NCI-H1417 treated with DMSO at 0.1 percent for 48 hours (cell line): ENCODE measurements around the gene KRTAP5-3.

Experiments
- DNase-seq: peaks from one replicate; lab custom pipeline; 2025; lab: John Stamatoyannopoulos, UW

Gene KRTAP5-3

DNA sequence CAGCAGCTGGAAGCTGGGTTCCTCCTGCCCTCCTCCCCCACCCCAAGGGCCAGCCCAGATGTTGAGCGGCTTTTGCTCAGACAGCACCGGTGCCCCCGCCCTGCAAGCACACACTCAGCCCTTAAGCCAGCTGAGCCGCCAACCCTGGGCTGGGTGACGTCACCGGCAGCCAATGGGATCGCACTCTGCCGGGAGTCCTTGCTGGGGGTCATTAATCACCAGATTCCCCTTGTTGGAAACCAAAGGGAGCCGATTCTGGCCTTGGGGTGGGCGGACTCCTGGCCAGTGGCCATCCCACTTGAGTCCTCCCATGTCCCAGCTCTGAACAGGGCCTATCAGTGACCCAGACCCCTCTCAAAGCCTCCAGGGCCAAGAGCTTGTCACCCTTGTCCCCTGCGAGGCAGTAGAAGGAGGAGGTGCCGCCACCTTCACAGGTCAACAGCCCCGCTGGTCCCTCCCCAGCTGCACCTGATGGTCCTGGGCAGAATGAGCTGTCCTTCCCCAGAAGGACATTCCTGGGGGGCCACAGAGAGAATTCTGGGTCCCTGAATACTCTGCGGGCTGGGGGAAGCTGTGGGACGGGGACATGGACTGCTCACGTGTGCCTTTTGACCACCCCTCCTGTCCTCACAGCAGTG lies 43.6 kb downstream of the KRTAP5-3 start:
- DNase-seq: no peak

DNA sequence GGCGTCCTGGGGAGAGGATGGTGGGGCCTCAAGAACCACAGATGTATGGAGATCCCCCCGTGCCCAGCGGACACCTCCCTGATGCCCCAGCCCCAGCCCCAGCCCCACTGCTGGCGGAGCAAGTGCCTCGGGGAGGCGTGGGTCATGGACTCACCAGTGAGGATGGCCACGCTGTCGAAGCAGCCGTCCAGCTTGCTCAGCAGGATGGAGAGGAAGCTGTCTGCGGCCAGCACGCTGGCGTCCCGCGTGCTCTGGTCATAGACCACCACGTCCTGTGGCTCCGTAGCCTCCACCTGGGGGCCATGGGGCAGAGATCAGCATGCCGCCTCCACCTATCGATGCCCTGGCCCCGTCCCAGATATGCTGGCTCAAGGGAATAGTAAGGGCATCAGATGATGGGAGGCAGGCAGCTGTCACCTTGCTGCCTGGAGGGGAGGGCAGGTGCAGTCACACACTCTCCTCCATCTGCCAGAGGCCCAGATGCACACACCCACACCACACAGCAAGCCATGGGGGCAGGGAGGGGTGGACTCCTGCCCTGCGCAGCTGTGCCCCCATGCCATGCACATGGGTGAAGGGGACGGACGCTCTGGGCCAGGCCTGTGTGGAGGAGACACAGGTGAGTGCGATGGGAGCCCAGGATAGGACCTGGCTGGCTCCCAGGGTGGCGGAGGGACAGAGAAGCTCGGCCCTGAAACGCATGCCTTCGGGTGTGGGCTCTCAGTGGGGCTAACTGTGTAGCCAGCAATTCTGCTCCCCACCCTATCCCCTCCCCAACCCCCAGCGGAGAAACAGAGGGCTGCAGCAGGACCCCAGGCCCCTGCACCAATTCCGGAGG lies 44.3 kb downstream of the KRTAP5-3 start:
- no peak for DNase-seq

DNA sequence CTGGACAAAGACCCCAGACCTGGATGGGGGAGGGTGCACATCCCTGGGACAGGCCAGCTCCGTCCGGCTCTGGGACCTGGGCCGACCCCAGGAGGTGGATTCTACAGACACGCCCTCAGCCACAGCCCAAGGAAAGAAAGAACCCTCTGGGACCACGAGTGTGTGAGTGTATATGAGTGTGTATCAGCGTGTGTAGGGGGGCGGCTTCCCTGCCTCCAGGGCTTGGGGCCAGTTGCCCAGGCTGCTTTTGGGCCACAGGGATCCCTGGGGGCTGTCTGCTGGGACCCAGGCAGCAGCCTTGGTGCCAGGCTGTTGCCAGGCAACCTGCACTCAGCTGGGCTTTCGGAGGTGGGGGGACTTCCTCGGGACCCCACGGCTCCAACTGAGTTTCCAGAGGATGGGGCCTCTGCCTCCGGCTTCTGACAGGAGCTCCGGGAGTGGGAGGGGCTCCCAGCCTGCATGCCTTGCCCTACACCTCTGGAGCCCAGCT lies 45.1 kb downstream of the KRTAP5-3 start:
- no peak for DNase-seq

DNA sequence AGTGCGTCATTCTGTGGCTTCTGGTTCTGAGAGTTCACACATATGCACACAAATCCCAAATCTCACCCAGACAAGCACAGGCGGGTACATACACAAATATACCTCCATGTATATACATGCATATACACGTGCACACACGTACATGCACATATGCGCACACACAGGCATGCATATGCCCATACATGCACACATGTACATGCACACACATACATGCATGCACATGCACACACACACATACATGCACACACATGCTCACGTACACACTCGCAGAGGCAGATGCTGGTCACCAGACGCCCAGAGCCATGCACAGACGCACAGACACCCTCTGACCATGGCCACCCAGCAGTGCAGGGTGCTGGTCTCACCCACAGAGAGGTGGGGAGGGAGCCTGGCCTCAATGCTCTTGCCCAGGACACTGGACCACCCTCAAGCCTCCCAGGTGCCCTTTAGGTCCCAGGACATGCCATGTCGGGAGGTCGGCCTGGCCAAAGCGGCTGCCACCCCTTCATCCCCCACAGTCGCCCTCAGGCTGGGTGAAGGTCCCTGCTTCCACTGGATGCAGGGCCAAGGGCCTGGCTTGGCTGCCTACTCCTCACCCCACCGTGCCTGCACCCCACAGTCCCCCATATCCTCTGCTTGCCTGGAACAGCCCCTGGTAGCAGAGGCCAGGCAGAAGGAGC lies 45.7 kb downstream of the KRTAP5-3 start:
- DNase-seq: no peak

DNA sequence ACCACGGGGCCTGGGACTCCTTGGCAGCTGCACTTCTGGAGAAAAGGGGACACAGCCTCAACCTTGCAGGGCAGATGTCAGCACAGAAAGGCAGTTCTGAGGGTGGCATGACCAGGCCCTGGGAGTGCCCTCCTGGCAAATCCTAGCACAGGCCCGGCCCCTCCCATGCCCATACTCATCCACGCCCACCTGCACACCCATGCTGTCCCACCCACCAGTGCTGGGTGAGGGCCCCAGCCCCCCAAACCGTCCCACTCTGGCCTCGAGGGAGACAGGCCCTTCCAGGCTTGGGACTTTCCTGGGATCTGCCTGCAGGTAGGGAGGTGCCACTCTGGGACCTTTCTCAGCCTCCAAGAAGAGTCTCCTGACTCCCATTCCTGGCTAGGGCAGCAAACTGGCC lies 46.3 kb downstream of the KRTAP5-3 start:
- DNase-seq: no peak

DNA sequence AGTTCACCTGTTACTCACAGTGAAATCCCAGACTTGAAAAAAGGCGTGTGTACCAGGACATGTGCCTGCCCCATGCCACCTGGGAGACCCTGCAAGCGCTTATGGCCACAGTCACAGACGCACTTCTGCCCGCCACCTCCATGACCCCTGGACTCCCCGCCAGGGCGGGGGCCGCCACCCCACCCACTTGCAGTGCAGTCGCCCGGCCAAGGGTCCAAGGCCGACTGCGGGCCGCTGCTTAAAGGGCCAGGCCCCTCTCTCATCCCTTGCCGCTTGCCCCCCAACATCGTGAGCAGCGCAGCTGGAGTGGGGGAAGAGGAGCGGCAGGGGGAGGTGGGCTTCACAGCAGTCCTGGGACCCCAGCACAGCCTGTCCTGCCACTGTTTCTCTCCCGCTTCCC lies 47.0 kb downstream of the KRTAP5-3 start:
- no peak for DNase-seq

DNA sequence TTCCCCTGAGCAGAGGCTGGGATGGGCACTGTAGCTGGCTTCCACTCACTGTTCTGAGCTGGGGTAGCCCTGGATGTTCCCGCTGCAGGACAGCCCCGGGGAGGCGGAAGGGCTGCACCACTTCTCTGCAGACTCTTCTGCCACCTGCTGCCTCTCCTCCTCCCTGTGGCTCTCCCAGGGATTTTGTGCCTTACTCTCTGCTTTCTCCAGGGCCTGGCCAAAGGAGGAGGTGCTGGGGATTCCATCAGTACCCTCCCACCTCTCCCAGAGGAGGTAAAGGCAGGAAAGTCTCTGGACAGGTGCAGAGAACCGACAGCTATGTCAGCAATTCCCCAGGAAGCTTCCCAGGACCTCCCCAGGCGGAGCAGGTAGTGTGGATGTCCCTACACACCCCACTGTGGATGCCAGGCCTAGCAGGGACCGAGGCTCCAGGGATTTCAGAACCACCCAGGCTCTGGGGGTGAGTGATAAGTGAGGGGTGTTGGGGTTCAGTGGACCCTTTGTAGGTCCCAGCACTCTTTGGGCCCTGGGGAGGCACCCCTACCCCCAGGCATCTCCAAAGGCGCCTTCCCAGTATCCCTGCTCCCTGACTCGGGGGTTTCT lies 47.5 kb downstream of the KRTAP5-3 start:
- DNase-seq: no peak

DNA sequence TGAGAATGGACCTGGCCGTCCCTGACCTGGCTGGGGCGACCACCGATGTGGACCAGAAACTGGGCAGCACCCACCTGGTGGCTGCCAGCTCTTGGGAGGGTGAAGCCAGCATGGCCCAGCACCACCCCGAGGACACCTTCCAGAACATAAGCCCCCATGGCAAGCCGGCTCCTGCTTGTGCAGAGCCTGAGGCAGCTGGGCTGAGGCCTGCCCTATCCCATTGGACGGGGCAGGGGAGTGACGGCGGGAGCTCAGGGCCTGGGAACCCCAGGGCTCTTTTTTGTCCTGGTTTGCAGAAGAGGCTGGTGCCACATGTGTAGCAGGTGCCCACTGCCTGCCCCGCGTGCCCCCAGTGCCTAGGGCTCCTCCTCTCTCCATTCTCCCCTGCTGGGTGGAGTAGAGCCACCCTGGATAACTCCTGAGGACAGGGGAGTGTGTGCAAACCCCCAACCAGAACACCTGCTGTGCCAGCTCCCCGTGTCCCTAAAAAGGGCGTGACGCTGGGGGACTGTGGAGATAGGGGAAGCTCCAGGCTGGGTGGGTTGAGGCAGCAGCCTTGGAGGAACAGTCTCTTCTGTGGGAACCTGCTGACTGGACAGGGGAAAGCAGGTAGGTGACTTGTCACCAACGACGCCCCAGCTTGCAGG lies 48.1 kb downstream of the KRTAP5-3 start:
- DNase-seq: no peak

DNA sequence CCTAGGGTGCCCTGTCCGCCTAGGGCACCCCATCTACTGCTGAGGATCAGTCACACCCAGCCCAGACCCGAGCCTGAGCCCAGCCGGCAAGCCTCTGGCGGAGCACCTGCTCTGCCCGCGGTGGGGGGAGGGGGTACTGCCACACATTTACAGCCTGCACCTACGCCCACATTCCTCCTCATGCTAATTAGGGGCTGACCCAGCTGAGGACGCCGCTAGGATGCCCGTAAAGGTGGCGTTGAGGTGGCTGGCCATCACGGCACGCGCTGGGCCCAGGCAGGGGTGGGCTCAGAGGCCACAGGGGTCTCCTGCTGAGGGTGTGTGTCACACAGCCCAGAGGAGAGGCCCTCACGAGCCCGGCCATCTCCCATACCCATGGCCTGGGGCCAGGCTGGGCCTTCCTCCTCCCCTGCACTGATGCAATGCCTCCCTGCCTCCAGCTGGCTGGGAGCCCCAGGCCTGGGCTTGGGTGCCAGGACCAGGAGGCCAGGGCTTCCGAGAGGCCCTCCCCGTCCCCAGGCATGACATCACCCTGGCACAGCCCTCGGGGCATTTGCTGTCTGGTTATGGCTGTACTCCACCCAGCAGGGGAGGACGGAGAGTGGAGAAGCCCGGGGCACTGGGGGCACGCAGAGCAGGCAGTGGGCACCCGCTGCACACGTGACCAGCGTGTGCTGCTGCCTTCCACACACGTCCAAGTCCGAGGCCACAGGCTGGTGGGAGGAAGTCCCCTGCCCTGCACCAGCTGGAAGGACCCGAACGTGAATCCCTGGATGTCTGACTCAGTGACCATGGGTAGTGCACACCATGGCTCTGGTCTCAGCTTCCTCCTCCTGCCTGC lies 48.9 kb downstream of the KRTAP5-3 start:
- no peak for DNase-seq

DNA sequence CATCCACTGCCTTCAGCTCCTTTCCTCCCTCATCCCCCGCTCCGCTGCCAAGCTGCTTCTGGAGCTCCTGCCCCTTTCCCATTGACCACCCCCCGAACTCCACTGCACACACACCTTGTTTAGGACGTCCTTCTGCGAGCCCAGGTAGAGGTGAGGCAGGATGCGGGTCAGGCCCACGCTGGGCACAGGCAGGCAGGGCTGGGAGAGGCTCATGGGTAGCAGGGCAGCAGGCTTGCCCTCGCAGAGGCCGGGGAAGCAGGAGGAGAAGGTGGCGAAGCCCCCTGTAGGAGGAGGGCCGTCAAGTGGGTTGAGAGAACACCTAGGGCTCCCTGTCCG lies 49.5 kb downstream of the KRTAP5-3 start:
- no peak for DNase-seq

DNA sequence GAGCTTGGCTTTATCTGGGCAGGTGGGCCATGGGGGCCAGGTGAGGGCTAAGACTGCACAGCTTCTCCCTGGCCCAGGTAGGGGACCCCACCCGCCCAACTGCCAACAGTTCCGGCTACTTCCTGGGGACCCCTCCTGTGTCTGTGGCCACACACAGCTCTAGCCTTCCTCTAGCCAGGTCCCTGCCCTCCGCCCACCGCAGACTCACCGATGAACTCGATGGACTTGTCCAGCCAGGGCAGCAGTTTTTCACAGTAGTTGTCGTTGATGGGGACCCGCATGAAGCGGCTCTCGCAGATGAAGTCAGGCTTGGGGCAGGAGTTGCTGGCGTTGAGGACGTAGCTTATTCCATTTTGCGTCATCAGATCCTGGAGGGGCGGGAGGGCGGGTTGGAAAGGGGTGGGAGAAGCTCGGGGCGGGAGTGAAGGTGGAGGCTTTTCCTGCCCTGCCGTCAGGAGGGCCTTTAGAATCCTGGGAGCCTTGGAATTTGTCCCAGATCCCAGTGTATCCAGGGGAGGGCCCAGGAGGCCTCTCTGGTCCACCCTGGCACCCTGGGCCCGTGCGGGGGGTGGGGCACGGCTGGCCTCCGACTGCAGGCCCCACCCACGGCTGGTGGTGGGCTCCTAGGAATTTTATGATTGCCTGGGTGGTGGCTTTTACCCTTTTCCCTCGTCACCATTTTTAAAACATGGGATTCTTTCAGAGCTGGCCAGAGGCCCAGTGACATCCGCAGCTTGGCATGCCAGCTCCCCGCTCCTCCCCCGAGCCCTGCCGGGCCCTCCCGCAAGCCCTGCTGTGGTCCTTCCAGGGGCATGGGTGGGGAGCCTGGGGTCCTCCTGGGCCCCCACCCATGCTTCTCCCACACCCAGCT lies 50.1 kb downstream of the KRTAP5-3 start:
- no peak for DNase-seq
